ENCODE measurements around the gene ANKRD29.
"Not testable (repeated sequence)": the region's sequence is repeated elsewhere in the genome, so short reads cannot be mapped to it uniquely, and the experiment has no call there.

ANKRD29 gene

GRCh38 chr18:23574611-23575308 lies 88.0 kb downstream of the ANKRD29 start:
- Mint-ChIP-seq H3K9me3 (no peaks in the 10 kb centered on the region), H3K4me1 (peaks cover 33% of the 10 kb centered on the region), H3K4me3 (no peak overlapping the region), H3K36me3 (peaks cover 28% of the 10 kb centered on the region), H3K27ac (peak overlapping the region; percentile 54), H3K27me3 (no peaks in the 10 kb centered on the region)
- no peak for ATAC-seq

GRCh38 chr18:23573626-23574431 lies 88.9 kb downstream of the ANKRD29 start:
- peaks cover 27% of the 10 kb centered on the region for H3K4me1 Mint-ChIP-seq

DNA sequence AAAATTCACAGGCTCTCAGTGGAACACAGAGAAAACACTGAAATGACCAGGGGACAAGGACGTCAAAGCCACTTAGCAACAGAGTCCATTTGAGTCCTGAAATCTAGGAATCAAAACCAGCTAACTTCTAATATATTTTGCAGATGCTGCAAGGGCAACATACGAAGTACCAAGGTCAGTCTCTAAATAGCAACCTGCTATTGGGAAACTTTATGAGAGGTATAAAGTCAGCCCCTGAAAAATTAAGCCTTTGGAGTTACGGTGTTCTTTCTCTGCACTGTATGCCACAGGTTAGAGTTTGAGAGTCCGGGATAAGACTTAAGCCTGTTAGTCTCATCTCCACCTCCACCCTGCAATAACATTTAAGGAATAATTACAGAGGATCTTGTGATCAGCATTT lies 89.7 kb downstream of the ANKRD29 start:
- H3K27ac Mint-ChIP-seq = no peak overlapping the region
- H3K27me3 Mint-ChIP-seq = no peaks in the 10 kb centered on the region
- ATAC-seq = no peak
- no peaks in the 10 kb centered on the region for H3K9me3 Mint-ChIP-seq
- H3K36me3 Mint-ChIP-seq = peaks cover 28% of the 10 kb centered on the region
- no peak overlapping the region for H3K4me3 Mint-ChIP-seq
- peaks cover 20% of the 10 kb centered on the region for H3K4me1 Mint-ChIP-seq

More at GRCh38 chr18:23573626-23574431, 88.9 kb downstream of the ANKRD29 start:
- H3K27me3 Mint-ChIP-seq = no peaks in the 10 kb centered on the region
- peaks cover 26% of the 10 kb centered on the region for H3K36me3 Mint-ChIP-seq
- no peaks in the 10 kb centered on the region for H3K9me3 Mint-ChIP-seq
- H3K4me3 Mint-ChIP-seq = no peak overlapping the region
- no peak for ATAC-seq
- H3K27ac Mint-ChIP-seq = peak overlapping the region; percentile 54

GRCh38 chr18:23572570-23572969 lies 90.1 kb downstream of the ANKRD29 start:
- ATAC-seq = no peak
- Mint-ChIP-seq H3K27me3 (no peaks in the 10 kb centered on the region), H3K36me3 (peaks cover 32% of the 10 kb centered on the region), H3K4me3 (no peak overlapping the region), H3K27ac (no peak overlapping the region), H3K9me3 (no peaks in the 10 kb centered on the region), H3K4me1 (peaks cover 20% of the 10 kb centered on the region)

- H3K36me3 Mint-ChIP-seq = peaks cover 37% of the 10 kb centered on the region
- H3K9me3 Mint-ChIP-seq = no peaks in the 10 kb centered on the region
- H3K27me3 Mint-ChIP-seq = no peaks in the 10 kb centered on the region
- H3K4me1 Mint-ChIP-seq = peaks cover 20% of the 10 kb centered on the region
- no peak overlapping the region for H3K4me3 Mint-ChIP-seq
- H3K27ac Mint-ChIP-seq = no peak overlapping the region
- ATAC-seq = no peak
These were observed 90.7 kb downstream of the ANKRD29 start for GRCh38 chr18:23572012-23572411.

DNA sequence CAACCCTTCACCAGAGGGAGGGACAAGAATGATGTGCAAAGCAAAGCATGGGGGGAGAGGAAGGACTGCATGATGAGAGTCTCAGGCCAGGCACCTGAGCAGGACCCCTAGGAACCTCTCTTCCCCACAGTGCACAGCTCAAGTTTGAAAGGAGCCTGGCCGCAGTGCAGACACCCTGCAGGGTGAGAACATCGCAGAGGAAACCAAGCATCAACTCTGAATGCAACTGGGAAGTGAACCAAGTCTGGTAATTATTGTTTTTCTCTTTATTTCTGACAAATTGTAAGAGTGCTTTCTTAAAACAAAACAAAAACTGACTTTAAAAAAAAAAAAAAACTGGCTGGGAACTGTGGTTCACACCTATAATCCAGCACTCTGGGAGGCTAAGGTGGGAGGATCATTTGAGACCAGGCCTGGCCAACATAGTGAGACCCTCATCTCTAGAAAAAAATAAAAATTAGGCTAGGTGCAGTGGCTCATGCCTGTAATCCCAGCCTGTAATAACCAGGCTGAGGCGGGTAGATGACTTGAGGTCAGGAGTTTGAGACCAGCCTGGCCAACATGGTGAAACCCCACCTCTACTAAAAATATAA lies 91.7 kb downstream of the ANKRD29 start:
- Mint-ChIP-seq H3K36me3 (peaks cover 38% of the 10 kb centered on the region), H3K27me3 (no peaks in the 10 kb centered on the region), H3K27ac (no peak overlapping the region), H3K9me3 (no peaks in the 10 kb centered on the region), H3K4me1 (peaks cover 20% of the 10 kb centered on the region), H3K4me3 (no peak overlapping the region)
- no peak for ATAC-seq

GRCh38 chr18:23569299-23570063 lies 93.2 kb downstream of the ANKRD29 start:
- no peak overlapping the region for H3K27ac Mint-ChIP-seq
- H3K4me3 Mint-ChIP-seq = no peak overlapping the region
- no peak for ATAC-seq
- no peaks in the 10 kb centered on the region for H3K9me3 Mint-ChIP-seq
- H3K36me3 Mint-ChIP-seq = peaks cover 53% of the 10 kb centered on the region
- H3K4me1 Mint-ChIP-seq = peaks cover 13% of the 10 kb centered on the region
- H3K27me3 Mint-ChIP-seq = no peaks in the 10 kb centered on the region

- Mint-ChIP-seq H3K4me3 (no peak overlapping the region), H3K36me3 (peaks cover 61% of the 10 kb centered on the region), H3K4me1 (peaks cover 3% of the 10 kb centered on the region), H3K27me3 (no peaks in the 10 kb centered on the region), H3K27ac (no peak overlapping the region), H3K9me3 (no peaks in the 10 kb centered on the region)
- no peak for ATAC-seq
These were observed 94.2 kb downstream of the ANKRD29 start for GRCh38 chr18:23568281-23569138.

DNA sequence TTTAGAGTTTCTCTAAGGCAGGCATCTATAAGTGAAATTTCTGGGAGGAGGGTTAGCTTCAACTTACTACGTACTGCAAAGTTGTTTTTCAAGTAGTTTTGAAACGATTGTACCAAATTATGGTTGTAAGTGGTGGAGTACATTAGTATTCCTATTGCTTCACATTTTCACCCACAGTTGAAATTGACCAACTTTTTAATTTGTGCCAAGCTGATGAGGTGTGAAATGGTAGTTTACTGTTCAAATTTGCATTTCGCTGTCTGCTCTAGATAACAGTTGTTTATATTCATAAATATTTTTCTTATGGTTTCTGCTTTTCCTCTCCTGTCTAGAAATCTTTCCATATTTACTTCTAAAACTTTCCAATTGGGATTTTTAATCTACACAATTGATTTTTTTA lies 95.0 kb downstream of the ANKRD29 start:
- Mint-ChIP-seq H3K4me1 (no peaks in the 10 kb centered on the region), H3K27ac (no peak overlapping the region), H3K36me3 (peaks cover 67% of the 10 kb centered on the region), H3K9me3 (no peaks in the 10 kb centered on the region), H3K27me3 (no peaks in the 10 kb centered on the region), H3K4me3 (no peak overlapping the region)
- ATAC-seq = no peak

DNA sequence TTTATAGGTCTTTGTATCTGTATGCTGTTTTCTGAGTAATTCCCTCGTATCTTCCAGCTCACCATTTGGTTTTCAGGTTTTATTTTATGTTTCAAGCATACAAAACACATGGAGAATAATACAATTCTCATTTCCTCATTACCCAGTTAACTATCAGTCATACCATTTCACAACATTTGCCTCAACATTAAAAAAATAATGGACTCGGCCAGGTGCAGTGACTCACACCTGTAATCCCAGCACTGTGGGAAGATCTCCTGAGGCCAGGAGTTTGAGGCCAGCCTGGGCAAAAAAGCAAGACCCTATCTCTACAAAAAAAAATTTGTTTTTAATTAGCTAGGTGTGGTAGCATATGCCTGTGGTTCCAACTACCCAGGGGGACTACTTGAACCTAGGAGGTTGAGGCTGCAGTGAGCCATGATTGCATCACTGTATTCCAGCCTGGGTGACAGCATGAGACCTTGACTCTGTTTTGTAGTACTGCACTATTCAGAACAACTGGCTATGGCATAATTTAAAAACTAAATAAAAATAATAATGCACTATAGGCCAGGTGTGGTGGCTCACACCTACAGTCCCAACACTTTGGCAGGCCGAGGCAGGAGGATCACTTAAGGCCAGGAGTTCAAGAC lies 96.7 kb downstream of the ANKRD29 start:
- H3K27me3 Mint-ChIP-seq = no peaks in the 10 kb centered on the region
- H3K27ac Mint-ChIP-seq = no peak overlapping the region
- H3K9me3 Mint-ChIP-seq = no peaks in the 10 kb centered on the region
- no peaks in the 10 kb centered on the region for H3K4me1 Mint-ChIP-seq
- no peak for ATAC-seq
- peaks cover 82% of the 10 kb centered on the region for H3K36me3 Mint-ChIP-seq
- H3K4me3 Mint-ChIP-seq = no peak overlapping the region

- H3K27ac Mint-ChIP-seq = no peak overlapping the region
- H3K9me3 Mint-ChIP-seq = no peaks in the 10 kb centered on the region
- no peak overlapping the region for H3K4me3 Mint-ChIP-seq
- H3K4me1 Mint-ChIP-seq = no peaks in the 10 kb centered on the region
- ATAC-seq = no peak
- no peaks in the 10 kb centered on the region for H3K27me3 Mint-ChIP-seq
- peaks cover 89% of the 10 kb centered on the region for H3K36me3 Mint-ChIP-seq
These were observed 99.2 kb downstream of the ANKRD29 start for GRCh38 chr18:23563377-23564043.

DNA sequence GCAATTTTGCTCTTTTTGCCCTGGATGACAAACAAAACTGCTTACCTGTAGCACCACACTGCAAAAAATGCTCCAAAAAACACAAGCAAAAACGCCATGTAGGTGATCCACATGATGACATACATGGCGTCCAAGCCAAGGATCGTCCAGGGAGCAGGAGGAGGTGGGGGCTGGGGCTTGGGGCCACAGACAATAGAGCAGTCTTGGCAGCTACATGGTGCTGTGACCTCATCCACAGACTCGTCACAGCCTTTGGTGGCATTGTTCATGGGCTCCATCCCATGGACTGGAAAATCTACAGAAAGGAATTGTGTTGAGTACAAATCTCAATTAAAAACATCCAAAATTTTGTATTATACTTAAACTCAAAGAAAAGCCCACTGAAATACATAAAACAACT lies 102.5 kb downstream of the ANKRD29 start:
- no peak overlapping the region for H3K4me3 Mint-ChIP-seq
- H3K9me3 Mint-ChIP-seq = no peaks in the 10 kb centered on the region
- ATAC-seq = no peak
- no peaks in the 10 kb centered on the region for H3K4me1 Mint-ChIP-seq
- no peak overlapping the region for H3K27ac Mint-ChIP-seq
- H3K36me3 Mint-ChIP-seq = peaks cover 90% of the 10 kb centered on the region
- H3K27me3 Mint-ChIP-seq = no peaks in the 10 kb centered on the region

- not testable (repeated sequence) for H3K27ac Mint-ChIP-seq, ATAC-seq, H3K9me3 Mint-ChIP-seq, H3K4me1 Mint-ChIP-seq, H3K27me3 Mint-ChIP-seq, H3K4me3 Mint-ChIP-seq
- H3K36me3 Mint-ChIP-seq = peaks cover 91% of the 10 kb centered on the region
These were observed 105.2 kb downstream of the ANKRD29 start for GRCh38 chr18:23557511-23557910.

Measured in stimulated activated memory B cell treated with anti-CD40 and anti-IgM and Interleukin-4, amounts not matched to agents 10 μg/mL and 1 μg/mL and 100 μg/mL, for 72 hours (primary cell).